Trophoblast cell (in vitro differentiated cells and primary cell): ENCODE results near the gene PICALM.
A peak's percentile ranks its signal among the peaks of the same experiment; 100 is the strongest.

Experiments used
- DNase-seq, 2 donors: peaks; one replicate each; pipeline ENCODE4 v3.0.0-alpha.2; 2016
- H2AFZ ChIP-seq: 2 replicates; pipeline ENCODE4 v1.6.1; 2013; ENCODE audit warnings: low read length, moderate library complexity, mild to moderate bottlenecking; ENCODE audit not compliant: insufficient read depth, poor library complexity
- H2AK5ac ChIP-seq: 2 replicates; pipeline ENCODE4 v1.6.1; 2013; ENCODE audit warnings: mild to moderate bottlenecking, low read length
- H2BK120ac ChIP-seq: 2 replicates; pipeline ENCODE4 v1.6.1; 2013; ENCODE audit warnings: low read length, mild to moderate bottlenecking, moderate library complexity; ENCODE audit not compliant: insufficient read depth, poor library complexity
- H2BK12ac ChIP-seq: 2 replicates; pipeline ENCODE4 v1.6.1; 2013; ENCODE audit warnings: mild to moderate bottlenecking, low read length, moderate library complexity
- H2BK5ac ChIP-seq: 2 replicates; pipeline ENCODE4 v1.6.1; 2013; ENCODE audit warnings: low read length, low read depth, moderate library complexity, mild to moderate bottlenecking; ENCODE audit not compliant: poor library complexity
- H3K14ac ChIP-seq: 2 replicates; pipeline ENCODE4 v1.6.1; 2013; ENCODE audit warnings: mild to moderate bottlenecking, low read length
- H3K18ac ChIP-seq: 2 replicates; pipeline ENCODE4 v1.6.1; 2013; ENCODE audit warnings: mild to moderate bottlenecking, low read length
- H3K23ac ChIP-seq: 2 replicates; pipeline ENCODE4 v1.6.1; 2013; ENCODE audit warnings: low read length
- H3K27ac ChIP-seq: 2 replicates; pipeline ENCODE4 v1.5.1; 2013; ENCODE audit warnings: low read depth, mild to moderate bottlenecking, inconsistent platforms, low read length, moderate library complexity
- H3K27me3 ChIP-seq: 2 replicates; pipeline ENCODE4 v1.6.1; 2013; ENCODE audit warnings: inconsistent platforms, mild to moderate bottlenecking, low read length, moderate library complexity; ENCODE audit not compliant: insufficient read depth
- H3K36me3 ChIP-seq, 2 experiments: 1 replicate in 1 of 2; 2 replicates in 1 of 2; pipeline ENCODE4 v1.6.1; 2013; ENCODE audit warnings: low read length in 2 of 2, mild to moderate bottlenecking in 2 of 2, moderate library complexity in 1 of 2; ENCODE audit not compliant: insufficient read depth in 2 of 2, control insufficient read depth in 1 of 2
- H3K4ac ChIP-seq: 2 replicates; pipeline ENCODE4 v1.6.1; 2013; ENCODE audit warnings: low read depth, mild to moderate bottlenecking, low read length, moderate library complexity
- H3K4me1 ChIP-seq, 2 experiments: 1 replicate in 1 of 2; 2 replicates in 1 of 2; pipeline ENCODE4 v1.6.1; 2013; ENCODE audit warnings: low read length in 2 of 2, mild to moderate bottlenecking in 2 of 2, moderate library complexity in 1 of 2; ENCODE audit not compliant: insufficient read depth in 2 of 2, control insufficient read depth in 1 of 2
- H3K4me2 ChIP-seq: 2 replicates; pipeline ENCODE4 v1.6.1; 2013; ENCODE audit warnings: inconsistent platforms, mild to moderate bottlenecking, low read length, moderate library complexity
- H3K4me3 ChIP-seq: 2 replicates; pipeline ENCODE4 v1.5.1; 2013; ENCODE audit warnings: mild to moderate bottlenecking, low read depth, low read length, inconsistent platforms
- H3K79me1 ChIP-seq: one replicate; pipeline ENCODE4 v1.6.1; 2013; ENCODE audit warnings: low read length
- H3K79me2 ChIP-seq: 2 replicates; pipeline ENCODE4 v1.6.1; 2013; ENCODE audit warnings: low read length, mild to moderate bottlenecking; ENCODE audit not compliant: control insufficient read depth, insufficient read depth, poor library complexity
- H3K9ac ChIP-seq: 2 replicates; pipeline ENCODE4 v1.6.1; 2013; ENCODE audit warnings: mild to moderate bottlenecking, low read length
- H3K9me3 ChIP-seq: 2 replicates; pipeline ENCODE4 v1.6.1; 2013; ENCODE audit warnings: low read depth, mild to moderate bottlenecking, control low read depth, inconsistent platforms, low read length; ENCODE audit not compliant: insufficient read depth
- H4K12ac ChIP-seq: 2 replicates; pipeline ENCODE4 v1.6.1; 2013; ENCODE audit warnings: low read depth, mild to moderate bottlenecking, low read length, moderate library complexity
- H4K8ac ChIP-seq: 2 replicates; pipeline ENCODE4 v1.6.1; 2013; ENCODE audit warnings: low read depth, mild to moderate bottlenecking, low read length, moderate library complexity
- H4K91ac ChIP-seq: one replicate; pipeline ENCODE4 v1.6.1; 2013; ENCODE audit warnings: low read depth, mild to moderate bottlenecking, low read length, moderate library complexity
- WGBS: extraction: QIAGEN DNeasy Blood & Tissue Kit; methylation state at CpG from one replicate; pipeline ENCODE4 v1.1.7; 2013; ENCODE audit warnings: missing lambda C conversion rate; ENCODE audit not compliant: insufficient read length, insufficient coverage; ENCODE audit errors: extremely low coverage; 5-methylcytosine and 5-hydroxymethylcytosine counted together

The PICALM gene

DNA sequence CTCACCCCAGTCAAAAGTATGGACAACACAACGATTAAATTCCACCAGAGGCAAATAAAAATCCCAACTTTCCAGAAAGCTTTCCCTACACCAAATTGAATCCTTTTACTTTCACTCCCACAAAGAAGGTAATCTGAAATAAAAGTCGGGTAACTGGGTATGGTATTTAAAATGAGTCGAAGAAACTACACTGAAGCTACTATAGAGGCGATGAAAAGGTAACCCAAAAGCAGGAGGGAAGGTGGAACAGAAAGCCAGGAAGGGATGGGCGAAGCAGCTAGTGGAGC, 1.1 kb downstream of the PICALM start:
- peak overlapping the region; percentile 91 for H4K8ac ChIP-seq
- H2BK120ac ChIP-seq = peak overlapping the region; percentile 77
- no CpG with 5 or more reads among the region's 5 CpGs for WGBS
- peak overlapping the region; percentile 94 for H3K18ac ChIP-seq
- H2AFZ ChIP-seq = peak overlapping the region; percentile 81
- peak overlapping the region; percentile 52 for H4K12ac ChIP-seq
- peaks cover 21% of the 10 kb centered on the region for H3K79me2 ChIP-seq
- H2AK5ac ChIP-seq = peak overlapping the region; percentile 95
- H4K91ac ChIP-seq = peak overlapping the region; percentile 94
- H2BK5ac ChIP-seq = peak overlapping the region; percentile 95
- peak overlapping the region; percentile 50 for H3K4me2 ChIP-seq
- H3K9me3 ChIP-seq = no peaks in the 10 kb centered on the region
- peak overlapping the region; percentile 100 for H3K4ac ChIP-seq
- peak overlapping the region; percentile 99 for H3K4me3 ChIP-seq
- H3K14ac ChIP-seq = peak overlapping the region; percentile 97
- no peaks in the 10 kb centered on the region for H3K27me3 ChIP-seq
- peak overlapping the region; percentile 89 for H3K9ac ChIP-seq
- peak overlapping the region; percentile 95 for H3K27ac ChIP-seq
- H3K4me1 ChIP-seq = peaks cover 8 to 13% of the 10 kb centered on the region in 2 experiments
- no peaks in the 10 kb centered on the region for H3K36me3 ChIP-seq
- H3K79me1 ChIP-seq = peaks cover 23% of the 10 kb centered on the region
- H2BK12ac ChIP-seq = peak overlapping the region; percentile 85
- DNase-seq = no peak
- no peak overlapping the region for H3K23ac ChIP-seq

DNA sequence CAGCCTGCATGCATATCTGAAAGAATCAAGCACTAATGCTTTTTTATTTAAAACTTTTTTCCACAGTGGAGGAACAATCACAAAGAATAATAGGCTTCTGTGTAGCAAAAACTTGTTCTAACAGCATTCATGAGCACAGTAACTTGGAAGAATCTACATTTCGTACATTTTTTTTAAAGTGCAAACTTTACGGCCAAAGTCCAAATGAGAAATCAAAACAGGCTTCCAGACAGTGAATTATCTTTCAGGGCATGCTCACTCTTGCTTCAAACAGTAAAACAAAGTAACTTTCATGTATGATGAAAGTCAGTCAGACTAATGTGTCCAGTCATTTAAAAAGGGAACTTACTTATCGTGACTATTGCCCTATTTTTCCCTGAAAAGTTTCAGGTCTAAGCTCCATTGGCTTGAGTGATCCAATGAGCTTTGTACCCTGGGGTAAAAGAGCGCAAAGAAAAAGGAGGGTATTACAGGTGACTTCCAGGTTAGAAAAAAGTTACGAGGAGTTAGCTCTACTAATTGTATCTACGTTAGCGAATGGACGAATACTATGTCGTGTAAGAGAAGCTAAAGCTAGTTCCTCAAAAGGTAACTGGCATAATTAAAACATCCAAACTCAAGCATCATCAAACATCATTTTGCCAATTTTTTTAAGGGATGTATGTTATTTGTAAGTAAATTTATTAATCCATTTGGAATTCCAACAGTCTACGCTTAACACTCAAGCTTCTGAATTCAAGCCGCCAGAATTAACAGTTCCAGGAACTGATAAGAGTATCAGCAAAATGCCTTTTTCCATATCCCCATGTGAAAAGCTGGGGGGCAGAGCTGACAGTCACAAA, 1.7 kb downstream of the PICALM start:
- Histone ChIP-seq H3K79me1 (peaks cover 23% of the 10 kb centered on the region), H3K4me1 (peaks cover 8 to 12% of the 10 kb centered on the region in 2 experiments), H2AFZ (no peak overlapping the region), H2BK120ac (no peak overlapping the region), H4K91ac (no peak overlapping the region), H3K23ac (no peak overlapping the region), H3K14ac (no peak overlapping the region), H3K27ac (peak overlapping the region; percentile 95), H2BK5ac (peak overlapping the region; percentile 38), H3K27me3 (no peaks in the 10 kb centered on the region), H2BK12ac (no peak overlapping the region), H4K12ac (no peak overlapping the region), H3K36me3 (no peaks in the 10 kb centered on the region), H3K9me3 (no peaks in the 10 kb centered on the region), H3K79me2 (peaks cover 23% of the 10 kb centered on the region), H4K8ac (no peak overlapping the region), H3K18ac (no peak overlapping the region), H3K4ac (peak overlapping the region; percentile 100), H3K4me2 (peak overlapping the region; percentile 62), H3K9ac (peak overlapping the region; percentile 87), H3K4me3 (peak overlapping the region; percentile 99), H2AK5ac (no peak overlapping the region)
- no CpG with 5 or more reads among the region's 11 CpGs for WGBS
- DNase-seq = peak; percentile 27 to 71

DNA sequence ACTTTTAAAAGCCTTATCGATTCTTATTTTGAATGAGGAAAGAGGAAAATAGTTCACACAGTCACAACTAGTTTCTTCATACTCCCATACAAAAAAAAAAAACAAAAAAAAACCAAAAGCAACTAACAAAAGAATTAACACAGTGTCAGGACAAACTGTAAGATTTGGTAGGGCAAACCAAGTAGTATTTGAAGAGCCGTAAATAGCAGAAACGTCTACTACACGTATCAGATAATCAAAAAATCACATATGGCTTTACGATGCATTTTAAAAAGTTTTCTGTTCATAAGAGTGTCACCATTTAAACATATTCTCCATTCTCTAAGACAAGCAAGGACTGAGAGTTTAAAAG, 2.3 kb downstream of the PICALM start:
- H3K9ac ChIP-seq = no peak overlapping the region
- H3K4me2 ChIP-seq = peak overlapping the region; percentile 62
- no peak overlapping the region for H4K91ac ChIP-seq
- H3K27me3 ChIP-seq = no peaks in the 10 kb centered on the region
- H3K27ac ChIP-seq = no peak overlapping the region
- H3K4me1 ChIP-seq = peaks cover 6 to 10% of the 10 kb centered on the region in 2 experiments
- no peaks in the 10 kb centered on the region for H3K36me3 ChIP-seq
- H3K4ac ChIP-seq = no peak overlapping the region
- no CpG with 5 or more reads among the region's 5 CpGs for WGBS
- H2AFZ ChIP-seq = no peak overlapping the region
- H2BK120ac ChIP-seq = no peak overlapping the region
- H3K79me1 ChIP-seq = peaks cover 23% of the 10 kb centered on the region
- H4K8ac ChIP-seq = no peak overlapping the region
- no peak overlapping the region for H3K4me3 ChIP-seq
- peaks cover 27% of the 10 kb centered on the region for H3K79me2 ChIP-seq
- no peak for DNase-seq
- no peak overlapping the region for H3K23ac ChIP-seq
- H3K9me3 ChIP-seq = no peaks in the 10 kb centered on the region
- H2AK5ac ChIP-seq = no peak overlapping the region
- no peak overlapping the region for H3K14ac ChIP-seq
- H2BK12ac ChIP-seq = no peak overlapping the region
- H2BK5ac ChIP-seq = no peak overlapping the region
- H4K12ac ChIP-seq = no peak overlapping the region
- H3K18ac ChIP-seq = no peak overlapping the region

DNA sequence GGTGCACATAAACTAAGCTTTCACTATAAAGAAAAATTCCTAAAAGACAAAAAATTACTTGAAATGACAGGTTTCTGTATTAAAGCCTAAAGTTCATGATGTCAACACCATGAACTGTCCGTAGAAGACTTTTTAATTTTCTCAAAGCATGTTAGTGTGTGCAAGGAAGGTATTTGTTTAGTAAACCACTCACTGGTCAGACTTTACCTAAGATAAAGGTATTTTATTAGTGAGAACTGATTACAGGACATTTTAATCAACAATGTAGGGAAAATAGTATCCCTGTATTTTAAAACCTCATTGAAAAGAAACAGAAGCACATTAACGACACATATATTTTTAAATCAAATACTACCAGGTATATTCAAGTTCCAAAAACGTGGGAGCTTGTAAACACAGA, 2.9 kb downstream of the PICALM start:
- no peak for DNase-seq
- H3K27ac ChIP-seq = no peak overlapping the region
- peaks cover 6 to 10% of the 10 kb centered on the region in 2 experiments for H3K4me1 ChIP-seq
- no CpG with 5 or more reads among the region's 3 CpGs for WGBS
- no peak overlapping the region for H3K23ac ChIP-seq
- H2BK5ac ChIP-seq = no peak overlapping the region
- H3K36me3 ChIP-seq = peaks cover 0 to under 1% of the 10 kb centered on the region in 2 experiments
- peaks cover 22% of the 10 kb centered on the region for H3K79me1 ChIP-seq
- no peak overlapping the region for H3K18ac ChIP-seq
- H4K12ac ChIP-seq = no peak overlapping the region
- no peak overlapping the region for H2AK5ac ChIP-seq
- no peak overlapping the region for H3K9ac ChIP-seq
- H3K14ac ChIP-seq = no peak overlapping the region
- H3K9me3 ChIP-seq = no peaks in the 10 kb centered on the region
- H3K27me3 ChIP-seq = no peaks in the 10 kb centered on the region
- H4K8ac ChIP-seq = no peak overlapping the region
- no peak overlapping the region for H3K4ac ChIP-seq
- H3K4me2 ChIP-seq = peak overlapping the region; percentile 45
- no peak overlapping the region for H2BK12ac ChIP-seq
- peaks cover 29% of the 10 kb centered on the region for H3K79me2 ChIP-seq
- H4K91ac ChIP-seq = no peak overlapping the region
- no peak overlapping the region for H2AFZ ChIP-seq
- no peak overlapping the region for H2BK120ac ChIP-seq
- H3K4me3 ChIP-seq = no peak overlapping the region
